ENCODE data around the gene LPIN1.

LPIN1 gene

GRCh38 chr2:11869391-11869991 lies 123.1 kb downstream of the LPIN1 start:
- H3K27ac ChIP-seq: no peak overlapping the region
- intact Hi-C loops (cut with DNase I; ENCODE audit: low total_unique reads): no loop called here
- H3K27me3 ChIP-seq: no peaks in the 10 kb centered on the region
- TF ChIP-seq CTCF (IDR thresholded peaks at IDR 0.05): no peak
- H3K9me3 ChIP-seq: no peaks in the 10 kb centered on the region
- H3K4me3 ChIP-seq: no peak overlapping the region
- no peaks in the 10 kb centered on the region for H3K4me1 ChIP-seq
- H3K36me3 ChIP-seq: no peaks in the 10 kb centered on the region
- DNase-seq: no peak

- no peak for DNase-seq
- intact Hi-C loops (cut with DNase I; ENCODE audit: low total_unique reads): no loop called here
- TF ChIP-seq CTCF (IDR thresholded peaks at IDR 0.05): no peak
Measured at GRCh38 chr2:11870064-11870463, 123.6 kb downstream of the LPIN1 start.

GRCh38 chr2:11870584-11870983 lies 124.2 kb downstream of the LPIN1 start:
- H3K27ac ChIP-seq: no peak overlapping the region
- no peaks in the 10 kb centered on the region for H3K27me3 ChIP-seq
- H3K9me3 ChIP-seq: no peaks in the 10 kb centered on the region
- intact Hi-C loops (cut with DNase I; ENCODE audit: low total_unique reads): no loop called here
- H3K4me3 ChIP-seq: no peak overlapping the region
- no peak for TF ChIP-seq CTCF (IDR thresholded peaks at IDR 0.05)
- H3K4me1 ChIP-seq: no peaks in the 10 kb centered on the region
- no peaks in the 10 kb centered on the region for H3K36me3 ChIP-seq
- DNase-seq: no peak

More at GRCh38 chr2:11870064-11870463, 123.6 kb downstream of the LPIN1 start:
- H3K27ac ChIP-seq: no peak overlapping the region
- no peak overlapping the region for H3K4me3 ChIP-seq
- no peaks in the 10 kb centered on the region for H3K36me3 ChIP-seq
- H3K27me3 ChIP-seq: no peaks in the 10 kb centered on the region
- no peaks in the 10 kb centered on the region for H3K4me1 ChIP-seq
- no peaks in the 10 kb centered on the region for H3K9me3 ChIP-seq

GRCh38 chr2:11871421-11871820 lies 125.0 kb downstream of the LPIN1 start:
- no peaks in the 10 kb centered on the region for H3K9me3 ChIP-seq
- H3K36me3 ChIP-seq: no peaks in the 10 kb centered on the region
- no peak overlapping the region for H3K4me3 ChIP-seq
- DNase-seq: no peak
- intact Hi-C loops (cut with DNase I; ENCODE audit: low total_unique reads): no loop called here
- H3K4me1 ChIP-seq: no peaks in the 10 kb centered on the region
- H3K27me3 ChIP-seq: no peaks in the 10 kb centered on the region
- no peak for TF ChIP-seq CTCF (IDR thresholded peaks at IDR 0.05)
- no peak overlapping the region for H3K27ac ChIP-seq

- H3K9me3 ChIP-seq: no peaks in the 10 kb centered on the region
- no peak overlapping the region for H3K27ac ChIP-seq
- no peak for TF ChIP-seq CTCF (IDR thresholded peaks at IDR 0.05)
- no peaks in the 10 kb centered on the region for H3K4me1 ChIP-seq
- H3K27me3 ChIP-seq: no peaks in the 10 kb centered on the region
- H3K4me3 ChIP-seq: no peak overlapping the region
- DNase-seq: no peak
- no peaks in the 10 kb centered on the region for H3K36me3 ChIP-seq
- intact Hi-C loops (cut with DNase I; ENCODE audit: low total_unique reads): no loop called here
Measured at GRCh38 chr2:11872247-11872947, 126.0 kb downstream of the LPIN1 start.

Data from tibial artery (tissue), 4 donors.